Osteocyte (in vitro differentiated cells): ENCODE results near the gene OSBPL3. TPM values are rescaled to one million over a fixed set of nuclear protein-coding genes. Genes with fewer than 3 reads are reported as not detected.

Experiments used
- DNase-seq: peaks from one replicate; pipeline ENCODE4 v3.0.0; 2021; ENCODE audit warnings: mixed read lengths; ENCODE audit not compliant: unreplicated experiment; ENCODE audit errors: extremely low spot score
- H3K27ac Mint-ChIP-seq: one replicate; pipeline ENCODE4 v1.8.0; 2021; ENCODE audit warnings: mild to moderate bottlenecking, mixed read lengths; ENCODE audit not compliant: unreplicated experiment
- H3K27me3 Mint-ChIP-seq: one replicate; pipeline ENCODE4 v1.8.0; 2021; ENCODE audit warnings: mixed read lengths; ENCODE audit not compliant: unreplicated experiment
- H3K36me3 Mint-ChIP-seq: one replicate; pipeline ENCODE4 v1.8.0; 2021; ENCODE audit warnings: mixed read lengths; ENCODE audit not compliant: unreplicated experiment
- H3K4me1 Mint-ChIP-seq: one replicate; pipeline ENCODE4 v1.8.0; 2021; ENCODE audit warnings: mixed read lengths; ENCODE audit not compliant: unreplicated experiment
- H3K4me3 Mint-ChIP-seq: one replicate; pipeline ENCODE4 v1.8.0; 2021; ENCODE audit warnings: mild to moderate bottlenecking, moderate library complexity, mixed read lengths; ENCODE audit not compliant: unreplicated experiment
- H3K9me3 Mint-ChIP-seq: one replicate; pipeline ENCODE4 v1.8.0; 2021; ENCODE audit warnings: mixed read lengths; ENCODE audit not compliant: unreplicated experiment
- CTCF ChIP-seq: fragments of 200-600 bp; sonication (generic); IDR thresholded peaks from 2 replicates; pipeline ENCODE4 v1.5.0; 2021; ENCODE audit warnings: antibody characterized with exemption, mild to moderate bottlenecking, moderate library complexity
- total RNA-seq: library from RNA; stranded (reverse); gene quantifications from 2 replicates; pipeline ENCODE4 v1.2.1, GENCODE V29; 2021

The OSBPL3 gene
- total RNA-seq, 1 donor from 2014 or later, result 8.0 TPM

- TF ChIP-seq CTCF, result peak; percentile 93
- H3K9me3 Mint-ChIP-seq, result no peaks in the 10 kb centered on the region
- H3K4me1 Mint-ChIP-seq, result no peaks in the 10 kb centered on the region
- H3K27me3 Mint-ChIP-seq, result no peaks in the 10 kb centered on the region
- no peak overlapping the region for H3K27ac Mint-ChIP-seq
- H3K4me3 Mint-ChIP-seq, result no peak overlapping the region
- no peak for DNase-seq
- no peaks in the 10 kb centered on the region for H3K36me3 Mint-ChIP-seq
Observed at GRCh38 chr7:24812305-24812945, 167.6 kb downstream of the OSBPL3 start.

GRCh38 chr7:24808518-24808917 lies 171.5 kb downstream of the OSBPL3 start:
- H3K27ac Mint-ChIP-seq, result no peak overlapping the region
- H3K4me1 Mint-ChIP-seq, result no peaks in the 10 kb centered on the region
- TF ChIP-seq CTCF, result no peak
- no peak for DNase-seq
- H3K4me3 Mint-ChIP-seq, result no peak overlapping the region
- H3K27me3 Mint-ChIP-seq, result no peaks in the 10 kb centered on the region
- no peaks in the 10 kb centered on the region for H3K36me3 Mint-ChIP-seq
- no peaks in the 10 kb centered on the region for H3K9me3 Mint-ChIP-seq

- DNase-seq, result no peak
- no peak overlapping the region for H3K27ac Mint-ChIP-seq
- no peaks in the 10 kb centered on the region for H3K9me3 Mint-ChIP-seq
- H3K36me3 Mint-ChIP-seq, result no peaks in the 10 kb centered on the region
- TF ChIP-seq CTCF, result no peak
- no peaks in the 10 kb centered on the region for H3K27me3 Mint-ChIP-seq
- H3K4me1 Mint-ChIP-seq, result no peaks in the 10 kb centered on the region
- no peak overlapping the region for H3K4me3 Mint-ChIP-seq
Observed at GRCh38 chr7:24802300-24802699, 177.7 kb downstream of the OSBPL3 start.

GRCh38 chr7:24801883-24802282 lies 178.1 kb downstream of the OSBPL3 start:
- TF ChIP-seq CTCF, result no peak
- Mint-ChIP-seq H3K4me1 (no peaks in the 10 kb centered on the region), H3K4me3 (no peak overlapping the region), H3K36me3 (no peaks in the 10 kb centered on the region), H3K27ac (no peak overlapping the region), H3K9me3 (no peaks in the 10 kb centered on the region), H3K27me3 (no peaks in the 10 kb centered on the region)
- DNase-seq, result no peak

GRCh38 chr7:24800667-24801066 lies 179.3 kb downstream of the OSBPL3 start:
- H3K27ac Mint-ChIP-seq, result no peak overlapping the region
- DNase-seq, result no peak
- H3K27me3 Mint-ChIP-seq, result no peaks in the 10 kb centered on the region
- no peaks in the 10 kb centered on the region for H3K36me3 Mint-ChIP-seq
- H3K4me1 Mint-ChIP-seq, result no peaks in the 10 kb centered on the region
- H3K9me3 Mint-ChIP-seq, result no peaks in the 10 kb centered on the region
- no peak for TF ChIP-seq CTCF
- H3K4me3 Mint-ChIP-seq, result no peak overlapping the region
